ENCODE results near the gene GIMAP6. TPM values are rescaled to one million over a fixed set of nuclear protein-coding genes. Genes with fewer than 3 reads are reported as not detected.
A peak's percentile ranks its signal among the peaks of the same experiment; 100 is the strongest.
"Not testable (repeated sequence)": the region's sequence is repeated elsewhere in the genome, so short reads cannot be mapped to it uniquely, and the experiment has no call there.

Gene GIMAP6
- total RNA-seq, 1 experiment from 2014 or later, result not detected

GRCh38 chr7:150665089-150665748 lies 33.0 kb upstream of the GIMAP6 start:
- no peak overlapping the region for H2AFZ ChIP-seq (ENCODE audit: low read length)
- TF ChIP-seq EZH2 (IDR thresholded peaks at IDR 0.05; ENCODE audit: low read length, unreplicated experiment), result no peak
- DNase-seq (peak; percentile 7), ATAC-seq (no peak)
- H4K20me1 ChIP-seq (ENCODE audit: low read length), result no peaks in the 10 kb centered on the region
- ChIA-PET POLR2A (ENCODE audit: unreplicated experiment) (no interaction called here), CTCF (no interaction called here)
- H3K9me2 ChIP-seq (replicated peaks; ENCODE audit: low read length), result no peaks in the 10 kb centered on the region
- H3K9me3 ChIP-seq (ENCODE audit: low read length), result no peaks in the 10 kb centered on the region
- H3K4me1 ChIP-seq (ENCODE audit: insufficient read depth, low read length), result no peaks in the 10 kb centered on the region
- no peaks in the 10 kb centered on the region for H3F3A ChIP-seq (ENCODE audit: low read length, unreplicated experiment)
- no peak overlapping the region for H3K4me2 ChIP-seq (ENCODE audit: low read length)
- H3K27ac ChIP-seq (ENCODE audit: low read length), result no peak overlapping the region
- intact Hi-C loops (cut with micrococcal nuclease), result no loop called here
- no peaks in the 10 kb centered on the region for H3K36me3 ChIP-seq (ENCODE audit: low read depth, low read length)
- BruUV-seq (replicated peaks), result no TSS peak
- no peak overlapping the region for H3K4me3 ChIP-seq (ENCODE audit: low read length)
- H3K9ac ChIP-seq (ENCODE audit: low read length), result no peak overlapping the region
- H3K79me2 ChIP-seq (ENCODE audit: low read length), result no peaks in the 10 kb centered on the region
- peaks cover 7% of the 10 kb centered on the region; the same call in 1 of the 2 replicates for H3K27me3 ChIP-seq (ENCODE audit: low read length)

GRCh38 chr7:150663802-150664494 lies 31.8 kb upstream of the GIMAP6 start:
- DNase-seq, result no peak
- ATAC-seq, result no peak
- no peaks in the 10 kb centered on the region for H3K4me1 ChIP-seq (ENCODE audit: insufficient read depth, low read length)
- H4K20me1 ChIP-seq (ENCODE audit: low read length), result no peaks in the 10 kb centered on the region
- H3K4me3 ChIP-seq (ENCODE audit: low read length), result no peak overlapping the region
- BruUV-seq (replicated peaks), result no TSS peak
- no peak overlapping the region for H3K27ac ChIP-seq (ENCODE audit: low read length)
- TF ChIP-seq CTCF (conservative IDR thresholded peaks at IDR 0.05; ENCODE audit: low read depth, low read length), result no peak
- TF ChIP-seq EZH2phosphoT487 (IDR thresholded peaks at IDR 0.05; ENCODE audit: borderline replicate concordance, low read length), result no peak
- no peak for TF ChIP-seq EZH2 (IDR thresholded peaks at IDR 0.05; ENCODE audit: low read length, unreplicated experiment)
- H3K9me2 ChIP-seq (replicated peaks; ENCODE audit: low read length), result no peaks in the 10 kb centered on the region
- intact Hi-C loops (cut with micrococcal nuclease), result no loop called here
- H3K9me3 ChIP-seq (ENCODE audit: low read length), result no peaks in the 10 kb centered on the region
- no peak overlapping the region for H2AFZ ChIP-seq (ENCODE audit: low read length)
- H3K79me2 ChIP-seq (ENCODE audit: low read length), result no peaks in the 10 kb centered on the region
- H3K36me3 ChIP-seq (ENCODE audit: low read depth, low read length), result no peaks in the 10 kb centered on the region
- no peak overlapping the region for H3K4me2 ChIP-seq (ENCODE audit: low read length)
- ChIA-PET CTCF (no interaction called here), POLR2A (ENCODE audit: unreplicated experiment) (no interaction called here)
- no peak overlapping the region for H3K9ac ChIP-seq (ENCODE audit: low read length)
- H3F3A ChIP-seq (ENCODE audit: low read length, unreplicated experiment), result no peaks in the 10 kb centered on the region
- peaks cover 12% of the 10 kb centered on the region; the same call in 1 of the 2 replicates for H3K27me3 ChIP-seq (ENCODE audit: low read length)

DNA sequence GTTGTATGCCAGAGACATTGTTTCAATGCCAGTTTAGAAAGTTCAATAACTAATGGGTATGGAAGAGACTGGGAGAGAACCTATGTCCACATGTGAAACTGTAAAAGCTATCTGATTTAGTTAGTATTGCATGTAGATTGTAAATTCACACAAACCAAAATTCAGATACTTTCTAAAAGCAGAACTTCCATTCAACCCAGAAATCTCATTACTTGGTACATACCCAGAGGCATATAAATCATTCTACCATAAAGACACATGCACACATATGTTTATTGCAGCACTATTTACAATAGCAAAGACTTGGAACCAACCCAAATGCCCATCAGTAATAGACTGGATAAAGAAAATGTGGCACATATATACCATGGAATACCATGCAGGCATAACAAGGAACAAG lies 30.6 kb upstream of the GIMAP6 start:
- H3F3A ChIP-seq (ENCODE audit: low read length, unreplicated experiment); H4K20me1 ChIP-seq (ENCODE audit: low read length); ATAC-seq; intact Hi-C loops (cut with micrococcal nuclease); H3K9ac ChIP-seq (ENCODE audit: low read length); H3K9me2 ChIP-seq (replicated peaks; ENCODE audit: low read length); H3K4me3 ChIP-seq (ENCODE audit: low read length); H2AFZ ChIP-seq (ENCODE audit: low read length); CTCF ChIA-PET; POLR2A ChIA-PET (ENCODE audit: unreplicated experiment); H3K36me3 ChIP-seq (ENCODE audit: low read depth, low read length); H3K79me2 ChIP-seq (ENCODE audit: low read length); BruUV-seq (replicated peaks); H3K4me1 ChIP-seq (ENCODE audit: insufficient read depth, low read length); DNase-seq; H3K9me3 ChIP-seq (ENCODE audit: low read length); H3K27ac ChIP-seq (ENCODE audit: low read length); H3K4me2 ChIP-seq (ENCODE audit: low read length): not testable (repeated sequence)
- peaks cover 16% of the 10 kb centered on the region for H3K27me3 ChIP-seq (ENCODE audit: low read length)
